Gastroesophageal sphincter (tissue), 3 donors: ENCODE data around the gene KRTAP19-7.

ENCODE experiments used
- POLR2A ChIP-seq, 2 donors: fragments of 450-650 bp; IDR thresholded peaks; one replicate each; pipeline ENCODE4 v1.6.1; 2017; ENCODE audit warnings: antibody characterized with exemption in 2 of 2, mild to moderate bottlenecking in 2 of 2, moderate library complexity in 1 of 2
- POLR2AphosphoS5 ChIP-seq: sonication (generic); formaldehyde crosslinking; IDR thresholded peaks from one replicate; pipeline ENCODE4 v1.6.1; 2017; ENCODE audit warnings: antibody characterized with exemption
- TF ChIP-seq, protein P1 (sequence below), 4 experiments: fragments of 200-600 bp in 2 of 4; fragments of 450-650 bp in 2 of 4; sonication (generic) in 1 of 4; IDR thresholded peaks; one replicate each; pipeline ENCODE4 v1.5.1; 2017 to 2019; ENCODE audit warnings: antibody characterized with exemption in 4 of 4, mild to moderate bottlenecking in 2 of 4, moderate library complexity in 2 of 4

DNA sequence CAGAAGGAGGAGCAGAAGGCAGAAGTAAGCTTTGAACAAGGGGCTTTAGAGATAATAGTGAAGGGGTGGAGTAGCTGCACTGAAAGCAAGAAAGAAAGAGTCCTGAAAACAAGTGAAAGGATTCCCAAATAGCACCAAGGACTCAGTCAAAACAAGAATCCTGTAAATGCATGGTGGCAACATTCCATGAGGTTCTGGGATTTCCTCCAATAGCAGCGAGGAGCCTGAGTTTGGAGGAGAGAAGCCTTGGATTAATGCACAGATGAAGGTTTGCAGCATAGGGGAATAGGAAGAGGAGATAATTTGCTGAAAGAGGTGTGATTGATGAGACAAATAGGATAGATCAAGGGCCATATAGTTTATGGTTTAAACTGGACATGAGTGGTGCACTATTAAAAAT lies 18.2 kb upstream of the KRTAP19-7 start:
- TF ChIP-seq, protein P1, sequence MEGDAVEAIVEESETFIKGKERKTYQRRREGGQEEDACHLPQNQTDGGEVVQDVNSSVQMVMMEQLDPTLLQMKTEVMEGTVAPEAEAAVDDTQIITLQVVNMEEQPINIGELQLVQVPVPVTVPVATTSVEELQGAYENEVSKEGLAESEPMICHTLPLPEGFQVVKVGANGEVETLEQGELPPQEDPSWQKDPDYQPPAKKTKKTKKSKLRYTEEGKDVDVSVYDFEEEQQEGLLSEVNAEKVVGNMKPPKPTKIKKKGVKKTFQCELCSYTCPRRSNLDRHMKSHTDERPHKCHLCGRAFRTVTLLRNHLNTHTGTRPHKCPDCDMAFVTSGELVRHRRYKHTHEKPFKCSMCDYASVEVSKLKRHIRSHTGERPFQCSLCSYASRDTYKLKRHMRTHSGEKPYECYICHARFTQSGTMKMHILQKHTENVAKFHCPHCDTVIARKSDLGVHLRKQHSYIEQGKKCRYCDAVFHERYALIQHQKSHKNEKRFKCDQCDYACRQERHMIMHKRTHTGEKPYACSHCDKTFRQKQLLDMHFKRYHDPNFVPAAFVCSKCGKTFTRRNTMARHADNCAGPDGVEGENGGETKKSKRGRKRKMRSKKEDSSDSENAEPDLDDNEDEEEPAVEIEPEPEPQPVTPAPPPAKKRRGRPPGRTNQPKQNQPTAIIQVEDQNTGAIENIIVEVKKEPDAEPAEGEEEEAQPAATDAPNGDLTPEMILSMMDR (IDR thresholded peaks at IDR 0.05) = no peak
- TF ChIP-seq POLR2A (IDR thresholded peaks at IDR 0.05) = no peak
- no peak for TF ChIP-seq POLR2AphosphoS5
